Measurements from ENCODE around the gene MICALL2.
A peak's percentile ranks its signal among the peaks of the same experiment; 100 is the strongest.

Gene MICALL2

GRCh38 chr7:1419310-1419634 is 40.0 kb downstream of the MICALL2 start:
- Mint-ChIP-seq H3K27ac (ENCODE audit: low read depth) (no peak overlapping the region), H3K9me3 (no peaks in the 10 kb centered on the region), H3K27me3 (peaks cover 7% of the 10 kb centered on the region), H3K4me1 (peaks cover 19% of the 10 kb centered on the region), H3K4me3 (no peak overlapping the region), H3K36me3 (ENCODE audit: insufficient read depth) (no peaks in the 10 kb centered on the region)
- ATAC-seq (replicated peaks; ENCODE audit: extremely low read depth, poor library complexity, severe bottlenecking), result no peak
- no peak for DNase-seq (ENCODE audit: low spot score in 2 of 2)

DNA sequence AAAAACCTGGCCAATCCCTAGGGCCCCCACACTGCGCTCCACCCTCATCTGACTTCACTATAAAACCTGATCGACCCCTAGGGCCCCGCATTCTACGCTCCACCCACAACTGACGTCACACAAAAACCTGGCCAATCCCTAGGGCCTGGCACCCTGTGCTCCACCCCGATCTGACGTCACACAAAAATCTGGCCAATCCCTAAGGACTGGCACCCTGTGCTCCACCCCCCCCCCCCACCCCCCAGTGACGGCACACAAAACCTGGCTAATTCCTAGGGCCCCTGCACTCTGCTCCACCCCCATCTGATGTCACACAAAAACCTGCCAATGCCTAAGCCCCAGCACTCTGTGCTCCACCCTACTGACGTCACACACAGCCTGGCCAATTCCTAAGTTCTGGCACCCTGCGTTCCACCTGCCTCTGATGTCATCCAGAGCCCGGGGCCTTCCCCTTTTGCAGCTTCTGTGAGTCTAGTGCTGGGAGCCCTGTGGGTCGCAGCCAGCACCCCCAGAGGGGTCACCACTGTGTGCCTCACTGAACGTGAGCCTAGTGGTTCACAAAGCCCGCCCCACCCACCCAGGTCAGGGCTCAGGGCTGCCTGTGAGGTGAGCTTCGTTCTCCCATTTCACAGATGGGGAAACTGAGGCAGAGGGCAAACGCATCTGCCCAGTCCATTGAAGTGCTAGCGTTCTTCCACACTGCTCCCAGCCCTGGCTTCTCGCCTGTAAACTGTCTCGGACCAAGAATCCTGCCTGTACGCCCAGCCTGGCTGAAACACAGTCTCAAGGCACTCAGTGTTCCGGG is 40.6 kb downstream of the MICALL2 start:
- peak overlapping the region; percentile 44 for H3K4me3 Mint-ChIP-seq
- no peak for DNase-seq (ENCODE audit: low spot score in 2 of 2)
- no peak for ATAC-seq (replicated peaks; ENCODE audit: extremely low read depth, poor library complexity, severe bottlenecking)
- peaks cover 19% of the 10 kb centered on the region for H3K4me1 Mint-ChIP-seq
- H3K27ac Mint-ChIP-seq (ENCODE audit: low read depth), result peak overlapping the region; percentile 2
- no peaks in the 10 kb centered on the region for H3K9me3 Mint-ChIP-seq
- H3K27me3 Mint-ChIP-seq, result peaks cover 7% of the 10 kb centered on the region
- H3K36me3 Mint-ChIP-seq (ENCODE audit: insufficient read depth), result no peaks in the 10 kb centered on the region

GRCh38 chr7:1415389-1415990 is 43.8 kb downstream of the MICALL2 start:
- peaks cover 1% of the 10 kb centered on the region for H3K36me3 Mint-ChIP-seq (ENCODE audit: insufficient read depth)
- H3K27me3 Mint-ChIP-seq, result no peaks in the 10 kb centered on the region
- DNase-seq (ENCODE audit: low spot score in 2 of 2) (no peak), ATAC-seq (replicated peaks; ENCODE audit: extremely low read depth, poor library complexity, severe bottlenecking) (no peak)
- no peak overlapping the region for H3K4me3 Mint-ChIP-seq
- no peak overlapping the region for H3K27ac Mint-ChIP-seq (ENCODE audit: low read depth)
- H3K9me3 Mint-ChIP-seq, result no peaks in the 10 kb centered on the region
- peaks cover 24% of the 10 kb centered on the region for H3K4me1 Mint-ChIP-seq

DNA sequence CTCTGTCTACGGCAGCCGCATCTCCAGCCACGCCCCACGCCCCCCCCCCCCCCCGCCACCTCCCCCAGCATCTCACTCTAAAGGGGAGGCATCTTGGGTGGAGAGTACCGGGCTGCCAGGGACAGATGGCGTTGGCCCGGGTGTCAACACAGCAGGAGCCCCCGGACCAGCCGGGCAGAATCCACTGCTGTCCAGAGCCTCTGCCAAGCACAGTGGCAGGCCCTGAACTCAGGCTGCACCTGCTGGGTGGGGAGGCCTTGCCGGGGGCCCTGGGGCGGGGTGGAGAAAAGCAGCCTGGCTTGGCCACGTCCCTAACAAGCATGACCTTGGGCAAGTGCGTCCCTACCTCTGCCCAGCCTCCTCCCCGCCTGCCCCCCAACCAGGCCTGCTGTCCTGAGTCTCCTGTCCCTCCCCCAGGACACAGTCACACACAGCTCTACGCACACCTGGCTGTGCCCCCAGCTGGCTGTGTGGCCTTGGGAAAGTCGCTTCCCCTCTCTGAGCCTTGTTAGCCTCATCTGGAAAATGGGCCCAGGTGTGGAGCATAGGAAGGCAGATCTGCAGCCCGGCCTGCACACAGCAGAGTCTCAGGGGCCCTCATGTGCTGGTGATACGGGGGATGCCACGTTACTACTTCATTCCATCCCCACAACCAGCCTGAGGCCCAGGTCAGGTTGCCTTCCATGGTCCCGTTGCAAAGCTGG is 45.2 kb downstream of the MICALL2 start:
- H3K9me3 Mint-ChIP-seq, result no peaks in the 10 kb centered on the region
- no peak overlapping the region for H3K4me3 Mint-ChIP-seq

GRCh38 chr7:1412322-1413261 is 46.7 kb downstream of the MICALL2 start:
- Mint-ChIP-seq H3K4me1 (peaks cover 13% of the 10 kb centered on the region), H3K36me3 (ENCODE audit: insufficient read depth) (peaks cover 1% of the 10 kb centered on the region), H3K9me3 (no peaks in the 10 kb centered on the region), H3K27ac (ENCODE audit: low read depth) (no peak overlapping the region), H3K27me3 (peaks cover 11% of the 10 kb centered on the region), H3K4me3 (peak overlapping the region; percentile 59)
- peak; percentile 58 for ATAC-seq (replicated peaks; ENCODE audit: extremely low read depth, poor library complexity, severe bottlenecking)
- DNase-seq (ENCODE audit: low spot score in 2 of 2), result peak; percentile 80 to 86

More for the DNA sequence above, 45.2 kb downstream of the MICALL2 start:
- DNase-seq (ENCODE audit: low spot score in 2 of 2) (no peak), ATAC-seq (replicated peaks; ENCODE audit: extremely low read depth, poor library complexity, severe bottlenecking) (no peak)
- Mint-ChIP-seq H3K27me3 (peaks cover 2% of the 10 kb centered on the region), H3K4me1 (peaks cover 24% of the 10 kb centered on the region), H3K36me3 (ENCODE audit: insufficient read depth) (peaks cover 1% of the 10 kb centered on the region), H3K27ac (ENCODE audit: low read depth) (no peak overlapping the region)

- Mint-ChIP-seq H3K4me3 (no peak overlapping the region), H3K27me3 (peaks cover 13% of the 10 kb centered on the region), H3K9me3 (no peaks in the 10 kb centered on the region), H3K36me3 (ENCODE audit: insufficient read depth) (peaks cover 1% of the 10 kb centered on the region), H3K27ac (ENCODE audit: low read depth) (no peak overlapping the region), H3K4me1 (peaks cover 4% of the 10 kb centered on the region)
- no peak for ATAC-seq (replicated peaks; ENCODE audit: extremely low read depth, poor library complexity, severe bottlenecking)
- DNase-seq (ENCODE audit: low spot score in 2 of 2), result no peak
These were observed 47.9 kb downstream of the MICALL2 start for GRCh38 chr7:1411414-1411813.

GRCh38 chr7:1410992-1411391 is 48.3 kb downstream of the MICALL2 start:
- DNase-seq (ENCODE audit: low spot score in 2 of 2), result no peak
- peaks cover 4% of the 10 kb centered on the region for H3K4me1 Mint-ChIP-seq
- no peak for ATAC-seq (replicated peaks; ENCODE audit: extremely low read depth, poor library complexity, severe bottlenecking)

GRCh38 chr7:1409555-1409954 is 49.7 kb downstream of the MICALL2 start:
- Mint-ChIP-seq H3K4me3 (no peak overlapping the region), H3K4me1 (peaks cover 4% of the 10 kb centered on the region), H3K27me3 (peaks cover 32% of the 10 kb centered on the region), H3K9me3 (no peaks in the 10 kb centered on the region), H3K36me3 (ENCODE audit: insufficient read depth) (peaks cover 3% of the 10 kb centered on the region), H3K27ac (ENCODE audit: low read depth) (no peak overlapping the region)
- DNase-seq (ENCODE audit: low spot score in 2 of 2) (no peak), ATAC-seq (replicated peaks; ENCODE audit: extremely low read depth, poor library complexity, severe bottlenecking) (no peak)

More at GRCh38 chr7:1410992-1411391, 48.3 kb downstream of the MICALL2 start:
- peaks cover 1% of the 10 kb centered on the region for H3K36me3 Mint-ChIP-seq (ENCODE audit: insufficient read depth)
- H3K4me3 Mint-ChIP-seq, result no peak overlapping the region
- no peak overlapping the region for H3K27ac Mint-ChIP-seq (ENCODE audit: low read depth)
- H3K9me3 Mint-ChIP-seq, result no peaks in the 10 kb centered on the region
- H3K27me3 Mint-ChIP-seq, result peaks cover 17% of the 10 kb centered on the region

GRCh38 chr7:1408466-1408865 is 50.8 kb downstream of the MICALL2 start:
- Mint-ChIP-seq H3K27me3 (peaks cover 43% of the 10 kb centered on the region), H3K27ac (ENCODE audit: low read depth) (no peak overlapping the region), H3K4me3 (no peak overlapping the region), H3K9me3 (no peaks in the 10 kb centered on the region), H3K4me1 (peaks cover 13% of the 10 kb centered on the region), H3K36me3 (ENCODE audit: insufficient read depth) (peaks cover 3% of the 10 kb centered on the region)
- DNase-seq (ENCODE audit: low spot score in 2 of 2) (no peak), ATAC-seq (replicated peaks; ENCODE audit: extremely low read depth, poor library complexity, severe bottlenecking) (no peak)

- ATAC-seq (replicated peaks; ENCODE audit: extremely low read depth, poor library complexity, severe bottlenecking) (no peak), DNase-seq (ENCODE audit: low spot score in 2 of 2) (no peak)
- Mint-ChIP-seq H3K9me3 (no peaks in the 10 kb centered on the region), H3K27me3 (peaks cover 48% of the 10 kb centered on the region), H3K27ac (ENCODE audit: low read depth) (no peak overlapping the region), H3K4me3 (no peak overlapping the region), H3K4me1 (peaks cover 10% of the 10 kb centered on the region), H3K36me3 (ENCODE audit: insufficient read depth) (peaks cover 2% of the 10 kb centered on the region)
These were observed 51.4 kb downstream of the MICALL2 start for GRCh38 chr7:1407892-1408291.

- H3K27me3 Mint-ChIP-seq, result peaks cover 76% of the 10 kb centered on the region
- H3K9me3 Mint-ChIP-seq, result no peaks in the 10 kb centered on the region
- H3K36me3 Mint-ChIP-seq (ENCODE audit: insufficient read depth), result peaks cover 2% of the 10 kb centered on the region
- DNase-seq (ENCODE audit: low spot score in 2 of 2), result no peak
- no peak overlapping the region for H3K4me3 Mint-ChIP-seq
- no peak overlapping the region for H3K27ac Mint-ChIP-seq (ENCODE audit: low read depth)
- peaks cover 9% of the 10 kb centered on the region for H3K4me1 Mint-ChIP-seq
- no peak for ATAC-seq (replicated peaks; ENCODE audit: extremely low read depth, poor library complexity, severe bottlenecking)
These were observed 54.2 kb downstream of the MICALL2 start for GRCh38 chr7:1404898-1405548.

DNA sequence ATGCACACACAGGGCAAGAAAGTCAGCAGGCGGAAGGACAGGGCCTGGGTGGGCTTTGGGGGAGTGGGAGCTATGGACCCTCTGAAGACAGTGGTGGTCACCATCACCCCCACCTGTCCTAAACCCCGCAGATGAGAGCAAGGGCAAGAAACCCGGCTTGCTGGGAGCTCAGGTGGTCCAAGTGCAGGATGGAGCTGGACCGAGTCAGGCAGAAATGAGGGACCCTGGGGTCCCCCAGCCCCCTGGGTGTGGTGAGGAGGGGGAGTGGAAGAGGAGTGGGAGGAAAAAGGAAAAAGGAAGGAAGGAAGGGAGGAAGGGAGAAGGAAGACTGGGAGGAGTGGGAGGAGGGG is 54.8 kb downstream of the MICALL2 start:
- Mint-ChIP-seq H3K36me3 (ENCODE audit: insufficient read depth) (peaks cover 2% of the 10 kb centered on the region), H3K4me1 (peaks cover 9% of the 10 kb centered on the region), H3K27ac (ENCODE audit: low read depth) (no peak overlapping the region), H3K4me3 (no peak overlapping the region), H3K27me3 (peaks cover 76% of the 10 kb centered on the region), H3K9me3 (no peaks in the 10 kb centered on the region)
- ATAC-seq (replicated peaks; ENCODE audit: extremely low read depth, poor library complexity, severe bottlenecking) (no peak), DNase-seq (ENCODE audit: low spot score in 2 of 2) (no peak)

All from central memory CD8-positive, alpha-beta T cell (primary cell).